Measurements from ENCODE around the gene CPA3. TPM values are rescaled to one million over a fixed set of nuclear protein-coding genes. Genes with fewer than 3 reads are reported as not detected.

Gene CPA3
- polyA plus RNA-seq, 1 donor, result 0.52 TPM

DNA sequence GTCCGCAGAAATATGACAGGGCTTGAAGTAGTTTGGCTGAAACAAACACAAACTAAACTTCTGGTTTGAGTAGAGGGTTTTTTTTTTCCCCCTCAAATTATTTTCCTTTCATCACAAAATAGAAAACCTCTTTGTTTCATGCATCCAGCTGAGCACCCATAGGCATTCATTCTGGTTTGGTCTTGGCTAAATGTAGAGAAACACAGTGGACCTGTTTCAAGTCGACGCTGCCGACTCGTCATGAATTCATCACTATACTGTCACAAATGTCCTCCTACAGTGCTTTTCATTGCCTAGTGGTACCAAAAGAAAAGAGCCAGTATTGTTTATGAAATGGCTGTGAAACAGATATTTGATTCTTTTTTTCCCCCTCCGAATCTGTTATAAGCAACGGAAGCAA lies 73.8 kb downstream of the CPA3 start:
- Histone ChIP-seq H3K36me3 (ENCODE audit: control insufficient read depth, insufficient read depth, low read length) (no peaks in the 10 kb centered on the region), H3K27me3 (ENCODE audit: control insufficient read depth, insufficient read depth, low read length) (peaks cover 7% of the 10 kb centered on the region), H3K27ac (ENCODE audit: low read length) (no peak overlapping the region), H3K4me3 (ENCODE audit: low read length) (no peak overlapping the region), H3K4me1 (ENCODE audit: control insufficient read depth, insufficient read depth, low read length) (no peaks in the 10 kb centered on the region), H3K9me3 (ENCODE audit: control insufficient read depth, low read depth, low read length) (no peaks in the 10 kb centered on the region)
- DNase-seq, result no peak
- WGBS (ENCODE audit: insufficient coverage, low lambda C conversion rate), result 92% methylated on average over 2 of the region's 7 CpGs

GRCh38 chr3:148940983-148941382 lies 75.9 kb downstream of the CPA3 start:
- no CpG with 5 or more reads among the region's 3 CpGs for WGBS (ENCODE audit: insufficient coverage, low lambda C conversion rate)
- no peaks in the 10 kb centered on the region for H3K9me3 ChIP-seq (ENCODE audit: control insufficient read depth, low read depth, low read length)

DNA sequence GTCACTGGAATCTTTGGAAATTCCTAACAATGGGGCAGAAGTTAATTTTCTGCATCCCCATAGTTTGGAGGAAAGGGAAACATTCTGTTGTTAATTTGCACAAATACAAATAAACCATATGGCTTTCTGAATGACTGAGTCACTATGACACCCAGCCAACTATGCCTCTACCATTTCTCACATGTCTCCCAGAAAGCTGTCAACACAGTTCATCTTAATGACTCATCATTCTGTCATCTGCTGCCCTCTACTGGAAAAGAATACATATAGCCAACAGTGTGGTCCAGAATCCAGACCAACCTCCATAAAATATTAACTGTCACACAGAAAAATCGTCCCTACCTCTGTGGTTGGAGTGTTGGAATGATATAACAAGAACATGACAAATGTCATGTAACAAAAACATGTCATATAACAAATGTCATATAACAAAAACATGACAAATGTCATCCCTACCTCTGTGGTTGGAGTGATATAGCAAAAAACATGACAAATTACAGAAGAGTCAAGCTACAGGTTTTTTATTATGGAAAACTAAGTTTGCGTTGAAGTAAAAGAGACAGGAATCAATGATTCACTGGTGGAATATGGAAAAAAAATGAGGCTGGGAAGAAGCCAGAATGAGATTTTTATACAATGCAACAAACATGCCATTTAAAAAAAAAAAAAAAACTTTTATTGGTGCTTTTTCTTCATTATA lies 78.6 kb downstream of the CPA3 start:
- H3K4me3 ChIP-seq (ENCODE audit: low read length), result no peak overlapping the region
- no CpG with 5 or more reads among the region's 2 CpGs for WGBS (ENCODE audit: insufficient coverage, low lambda C conversion rate)
- H3K27me3 ChIP-seq (ENCODE audit: control insufficient read depth, insufficient read depth, low read length), result no peaks in the 10 kb centered on the region
- H3K9me3 ChIP-seq (ENCODE audit: control insufficient read depth, low read depth, low read length), result peaks cover 3% of the 10 kb centered on the region
- H3K27ac ChIP-seq (ENCODE audit: low read length), result no peak overlapping the region
- peaks cover 3% of the 10 kb centered on the region for H3K4me1 ChIP-seq (ENCODE audit: control insufficient read depth, insufficient read depth, low read length)
- peak; percentile 40 to 63 for DNase-seq
- H3K36me3 ChIP-seq (ENCODE audit: control insufficient read depth, insufficient read depth, low read length), result no peaks in the 10 kb centered on the region

More at GRCh38 chr3:148940983-148941382, 75.9 kb downstream of the CPA3 start:
- peaks cover 4% of the 10 kb centered on the region for H3K27me3 ChIP-seq (ENCODE audit: control insufficient read depth, insufficient read depth, low read length)
- H3K36me3 ChIP-seq (ENCODE audit: control insufficient read depth, insufficient read depth, low read length), result no peaks in the 10 kb centered on the region
- no peak overlapping the region for H3K4me3 ChIP-seq (ENCODE audit: low read length)
- no peak for DNase-seq
- H3K27ac ChIP-seq (ENCODE audit: low read length), result no peak overlapping the region
- no peaks in the 10 kb centered on the region for H3K4me1 ChIP-seq (ENCODE audit: control insufficient read depth, insufficient read depth, low read length)

GRCh38 chr3:148945116-148945515 lies 80.0 kb downstream of the CPA3 start:
- DNase-seq, result no peak
- no peak overlapping the region for H3K4me3 ChIP-seq (ENCODE audit: low read length)
- 89% methylated on average over 2 of the region's 2 CpGs for WGBS (ENCODE audit: insufficient coverage, low lambda C conversion rate)
- H3K9me3 ChIP-seq (ENCODE audit: control insufficient read depth, low read depth, low read length), result peaks cover 3% of the 10 kb centered on the region
- H3K27me3 ChIP-seq (ENCODE audit: control insufficient read depth, insufficient read depth, low read length), result no peaks in the 10 kb centered on the region
- no peak overlapping the region for H3K27ac ChIP-seq (ENCODE audit: low read length)
- H3K36me3 ChIP-seq (ENCODE audit: control insufficient read depth, insufficient read depth, low read length), result no peaks in the 10 kb centered on the region
- H3K4me1 ChIP-seq (ENCODE audit: control insufficient read depth, insufficient read depth, low read length), result peaks cover 3% of the 10 kb centered on the region

Other genes with a start within 250 kb of the CPA3 start
- gene AGTR1, start 167.4 kb upstream of the CPA3 start, polyA plus RNA-seq, result 1.3 TPM
- gene CPB1, start 37.5 kb upstream of the CPA3 start, polyA plus RNA-seq, result 1.9 TPM
- 31.7 TPM for gene GYG1, start 126.2 kb downstream of the CPA3 start, polyA plus RNA-seq
- 20.6 TPM for gene HLTF, start 221.2 kb downstream of the CPA3 start, polyA plus RNA-seq

All from large intestine (tissue), 3 donors.